ENCODE measurements around the gene CNOT9.

Gene CNOT9

GRCh38 chr2:218578272-218578877, 9.7 kb downstream of the CNOT9 start:
- no peak for DNase-seq

- DNase-seq: no peak
These were observed 13.4 kb downstream of the CNOT9 start for GRCh38 chr2:218582076-218582475.

GRCh38 chr2:218583983-218584850, 15.6 kb downstream of the CNOT9 start:
- no peak for DNase-seq

GRCh38 chr2:218585541-218585940, 16.9 kb downstream of the CNOT9 start:
- no peak for DNase-seq

GRCh38 chr2:218605432-218605831, 36.8 kb downstream of the CNOT9 start:
- no peak for DNase-seq

- DNase-seq: peak; percentile 64
These were observed 38.9 kb downstream of the CNOT9 start, which contains the start of gene PLCD4 for GRCh38 chr2:218607436-218608115. Gene PLCD4, plus strand, starts transcription at chr2:218607899. Its CDS starts 7,841 bp downstream, at chr2:218615740.

GRCh38 chr2:218615868-218616315, 47.3 kb downstream of the CNOT9 start:
- no peak for DNase-seq

- no peak for DNase-seq
These were observed 49.6 kb downstream of the CNOT9 start for GRCh38 chr2:218618102-218618860.

- no peak for DNase-seq
These were observed 52.4 kb downstream of the CNOT9 start for GRCh38 chr2:218621007-218621406.

- DNase-seq: no peak
These were observed 54.1 kb downstream of the CNOT9 start for GRCh38 chr2:218622606-218623365.

- DNase-seq: no peak
These were observed 54.7 kb downstream of the CNOT9 start for GRCh38 chr2:218623366-218623705.

- no peak for DNase-seq
These were observed 57.7 kb downstream of the CNOT9 start for GRCh38 chr2:218626369-218626768.

- DNase-seq: no peak
These were observed 59.3 kb downstream of the CNOT9 start for GRCh38 chr2:218627939-218628338.

- DNase-seq: no peak
These were observed 63.2 kb downstream of the CNOT9 start for GRCh38 chr2:218631837-218632236.

- DNase-seq: no peak
These were observed 67.1 kb downstream of the CNOT9 start for GRCh38 chr2:218635719-218636118.

- DNase-seq: no peak
These were observed 69.7 kb downstream of the CNOT9 start for GRCh38 chr2:218638372-218638771.

- no peak for DNase-seq
These were observed 73.5 kb downstream of the CNOT9 start for GRCh38 chr2:218642121-218642656.

GRCh38 chr2:218642786-218643185, 74.1 kb downstream of the CNOT9 start:
- DNase-seq: no peak

GRCh38 chr2:218643751-218644310, 75.2 kb downstream of the CNOT9 start:
- DNase-seq: no peak

- DNase-seq: no peak
These were observed 76.1 kb downstream of the CNOT9 start for GRCh38 chr2:218644721-218645120.

- DNase-seq: no peak
These were observed 76.5 kb downstream of the CNOT9 start for GRCh38 chr2:218645126-218645525.

All from retina (tissue), 1 donor.